CD4-positive, alpha-beta T cell treated with Interleukin-6 for 4 hours (primary cell): Measurements from ENCODE around the gene FUT8.

Source experiments
- DNase-seq: peaks from one replicate; pipeline ENCODE4 v3.0.0-alpha.2; 2020; ENCODE audit warnings: mixed read lengths

The FUT8 gene

GRCh38 chr14:65560340-65561027, 148.0 kb downstream of the FUT8 start:
- no peak for DNase-seq

DNA sequence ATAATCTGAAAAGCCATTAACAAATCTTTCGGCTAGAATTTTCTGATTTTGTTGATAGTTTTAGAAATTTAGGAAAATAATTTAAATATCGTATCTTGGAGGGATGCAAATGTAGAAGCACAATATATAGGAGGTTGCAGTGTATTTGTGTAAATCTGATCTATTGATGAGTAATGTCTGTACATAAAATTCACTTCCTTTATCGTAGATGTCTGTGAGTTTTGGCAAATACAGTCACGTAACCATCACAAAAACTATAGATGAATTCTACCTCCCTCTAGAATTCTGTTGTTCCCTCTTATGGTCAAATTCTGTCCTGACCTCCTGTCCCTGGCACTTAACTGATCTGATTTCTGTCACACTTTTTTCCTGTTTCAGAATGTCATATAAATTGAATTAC, 151.8 kb downstream of the FUT8 start:
- DNase-seq = no peak

- no peak for DNase-seq
Measured at GRCh38 chr14:65565948-65566347, 153.4 kb downstream of the FUT8 start.

DNA sequence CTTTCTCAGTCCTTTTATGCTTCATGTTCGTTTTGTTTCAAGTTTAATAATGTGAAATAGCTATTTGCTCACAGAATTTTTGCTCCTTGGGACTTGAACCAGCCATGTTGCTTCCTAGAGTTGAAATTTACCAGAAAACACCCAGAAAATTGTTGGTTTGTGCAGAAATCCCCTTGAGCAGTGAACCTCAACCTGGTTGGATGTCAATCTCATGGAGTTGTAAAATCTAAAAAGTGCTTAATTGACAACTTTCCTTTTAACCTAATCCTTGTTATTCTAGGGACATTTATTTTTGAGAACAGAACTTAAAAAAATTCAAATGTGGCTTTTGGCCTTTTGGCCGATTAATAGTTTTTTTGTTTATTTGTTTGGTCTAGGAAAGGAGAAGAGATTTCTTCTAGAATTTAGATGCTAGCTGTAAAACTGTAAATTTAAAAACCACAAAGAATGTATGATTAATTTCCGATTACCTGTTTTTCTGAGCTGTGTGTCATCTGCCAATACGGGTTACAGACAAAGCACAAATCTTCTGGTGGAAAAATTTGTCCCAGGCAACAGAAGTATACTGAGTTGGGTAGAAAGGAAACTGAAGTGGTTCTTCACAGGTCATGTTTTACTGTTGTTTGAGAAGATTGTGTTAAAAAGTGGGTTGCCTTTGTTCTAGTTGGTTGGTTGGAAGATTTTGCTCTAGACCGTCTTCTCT, 154.4 kb downstream of the FUT8 start:
- no peak for DNase-seq

DNA sequence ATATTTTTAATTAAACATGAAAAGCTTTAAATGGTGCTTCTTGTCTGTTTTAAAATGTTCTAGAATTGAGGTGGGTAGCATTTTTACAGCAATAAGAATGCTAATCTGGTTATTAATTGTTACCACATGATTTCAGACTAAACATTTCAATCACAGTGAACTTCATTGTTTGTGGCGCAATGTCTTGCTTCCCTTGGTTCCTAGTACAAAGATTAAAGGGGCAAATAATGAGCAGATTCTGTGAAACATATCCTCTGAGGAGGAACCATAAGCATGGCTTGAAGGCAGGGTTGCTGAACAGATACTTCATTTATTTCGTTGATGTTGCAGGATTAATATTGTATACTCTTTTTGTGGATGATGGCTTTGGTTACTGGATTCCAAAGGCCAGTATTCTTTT, 162.1 kb downstream of the FUT8 start:
- no peak for DNase-seq

DNA sequence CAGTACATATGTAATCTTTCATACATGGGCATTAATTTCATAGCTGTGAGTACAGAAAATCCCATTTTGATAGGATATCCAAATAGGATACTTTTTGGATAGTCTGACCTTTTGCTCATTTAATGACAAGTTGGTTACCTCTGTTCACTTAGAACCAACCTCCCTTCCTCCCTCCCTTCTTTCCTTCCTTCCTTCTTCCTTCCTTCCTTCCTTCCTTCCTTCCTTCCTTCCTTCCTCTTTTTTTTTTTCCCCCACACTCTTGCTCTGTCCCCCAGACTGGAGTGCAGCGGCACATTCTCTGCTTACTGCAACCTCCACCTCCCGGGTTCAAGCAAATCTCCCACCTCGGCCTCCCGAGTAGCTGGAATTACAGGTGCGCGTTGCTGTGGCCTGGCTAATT, 162.9 kb downstream of the FUT8 start:
- no peak for DNase-seq

GRCh38 chr14:65580973-65581372, 168.4 kb downstream of the FUT8 start:
- no peak for DNase-seq

GRCh38 chr14:65581378-65581777, 168.8 kb downstream of the FUT8 start:
- no peak for DNase-seq

GRCh38 chr14:65581799-65582198, 169.3 kb downstream of the FUT8 start:
- no peak for DNase-seq

- DNase-seq = no peak
Measured at GRCh38 chr14:65585216-65585615, 172.7 kb downstream of the FUT8 start.

- no peak for DNase-seq
Measured at GRCh38 chr14:65588426-65589140, 176.1 kb downstream of the FUT8 start.

- DNase-seq = no peak
Measured at GRCh38 chr14:65594153-65594881, 181.8 kb downstream of the FUT8 start.

DNA sequence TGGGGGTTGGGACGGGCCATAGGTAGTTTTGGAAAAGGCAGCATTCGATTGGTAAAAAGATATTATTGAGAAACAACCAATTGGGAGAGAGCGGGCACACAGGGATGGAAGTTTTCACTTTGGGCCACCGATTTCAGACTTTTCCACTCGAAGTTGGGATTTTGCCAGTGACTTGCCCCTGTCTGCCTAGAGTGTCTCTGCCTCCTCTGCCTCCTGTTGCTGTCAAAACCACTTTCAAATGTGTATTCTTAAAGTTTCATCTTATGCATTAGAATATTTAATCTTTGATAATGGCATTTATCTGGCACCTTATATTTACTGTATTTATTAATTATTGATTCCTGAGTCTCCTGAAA, 182.3 kb downstream of the FUT8 start:
- no peak for DNase-seq

GRCh38 chr14:65599375-65599774, 186.8 kb downstream of the FUT8 start:
- no peak for DNase-seq

DNA sequence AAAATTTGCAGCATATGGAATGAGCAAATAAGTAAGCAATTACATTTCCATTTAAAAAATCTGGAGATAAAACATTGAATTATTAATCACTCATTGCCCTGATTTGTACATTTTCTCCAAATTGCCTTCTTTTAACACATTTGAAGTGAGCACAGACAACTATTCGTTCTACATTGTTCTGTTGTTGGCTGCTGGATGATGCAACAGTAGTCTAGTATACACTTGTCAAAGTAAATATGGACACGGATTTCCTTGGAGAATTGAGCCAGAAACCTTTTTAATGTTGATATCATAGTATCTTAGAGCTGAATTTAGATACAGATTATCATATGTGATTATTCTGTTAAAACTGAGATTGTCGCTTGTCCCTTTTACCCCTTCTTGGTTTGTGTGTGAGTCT, 188.2 kb downstream of the FUT8 start:
- DNase-seq = no peak

GRCh38 chr14:65604535-65604934, 192.0 kb downstream of the FUT8 start:
- DNase-seq = no peak

DNA sequence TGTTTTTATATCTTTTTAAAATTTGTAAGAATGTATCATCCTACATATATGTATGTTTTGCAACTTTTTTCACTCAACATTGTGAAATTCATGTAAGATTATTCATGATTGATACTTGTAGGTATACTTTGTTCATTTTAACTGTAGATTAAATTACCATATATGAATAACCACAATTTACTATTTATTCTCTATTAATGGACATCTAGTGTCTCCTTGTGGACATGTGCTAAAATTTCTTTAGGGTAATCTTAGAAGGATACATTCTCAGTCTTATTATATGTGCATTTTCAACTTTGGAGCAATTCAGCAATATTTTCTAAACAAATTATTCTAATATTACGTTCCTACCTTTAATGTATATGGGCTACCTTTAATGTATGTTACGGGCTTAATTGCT, 192.4 kb downstream of the FUT8 start:
- DNase-seq = no peak

DNA sequence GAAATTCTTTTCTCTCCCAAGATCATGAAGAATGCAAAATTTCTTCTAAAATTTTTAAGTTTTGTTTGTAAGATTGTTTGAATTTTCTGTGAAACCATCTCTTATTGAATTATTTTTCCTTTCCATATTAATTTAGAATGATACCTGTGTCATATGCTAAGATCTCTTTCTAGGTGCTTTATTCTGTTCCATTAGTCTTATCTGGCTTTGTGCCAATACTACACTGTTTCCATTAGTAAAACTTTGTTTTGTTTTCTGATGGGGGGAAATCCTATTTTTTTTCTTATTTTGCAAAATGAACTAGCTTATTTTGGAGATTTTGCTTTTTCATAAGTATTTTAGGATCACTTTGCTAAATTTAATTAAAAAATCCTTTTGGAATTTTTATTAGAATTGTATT, 193.9 kb downstream of the FUT8 start:
- no peak for DNase-seq

DNA sequence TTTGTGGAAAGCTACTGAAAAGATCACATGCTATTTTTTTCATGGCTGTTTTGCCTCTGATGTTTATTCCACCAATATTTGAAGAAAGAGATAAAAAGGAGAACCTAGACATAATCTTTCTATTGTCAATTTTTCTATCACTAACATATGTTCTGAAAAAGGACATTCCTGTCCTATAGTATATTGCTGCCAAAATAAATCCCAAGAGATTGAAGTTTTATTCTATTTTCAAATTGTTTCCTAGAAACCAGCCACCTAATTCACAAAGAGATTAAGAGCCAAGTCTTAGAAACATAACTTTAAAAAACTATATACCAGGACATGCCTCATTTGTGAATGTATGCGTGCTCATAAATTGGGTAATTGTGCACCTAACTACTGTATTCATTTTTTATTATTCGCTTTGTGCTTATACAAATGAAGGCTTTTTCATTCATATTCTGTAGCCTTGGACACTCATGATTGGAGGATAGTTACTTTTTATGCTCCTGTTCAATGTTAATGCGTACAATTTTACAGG, 200.7 kb downstream of the FUT8 start:
- no peak for DNase-seq

DNA sequence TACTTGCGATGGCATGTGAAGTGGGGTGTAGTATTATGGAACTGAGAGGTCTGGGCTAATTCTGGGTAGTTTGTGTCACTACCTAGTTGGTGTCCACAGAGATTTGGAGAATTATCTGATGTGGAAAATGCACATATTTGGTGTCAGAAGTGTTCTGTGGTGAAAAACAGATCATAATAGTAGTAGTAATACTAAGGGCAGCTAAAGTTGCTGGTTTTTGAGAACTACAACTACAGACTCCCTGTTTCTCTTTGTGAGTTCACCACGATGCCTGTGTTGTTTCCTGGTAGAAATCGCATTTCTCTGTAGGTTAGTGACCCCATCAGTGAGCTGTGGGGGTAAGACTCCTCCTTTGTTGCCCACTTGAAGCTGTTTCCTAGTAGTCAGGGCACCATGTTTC, 206.5 kb downstream of the FUT8 start:
- DNase-seq = no peak

DNA sequence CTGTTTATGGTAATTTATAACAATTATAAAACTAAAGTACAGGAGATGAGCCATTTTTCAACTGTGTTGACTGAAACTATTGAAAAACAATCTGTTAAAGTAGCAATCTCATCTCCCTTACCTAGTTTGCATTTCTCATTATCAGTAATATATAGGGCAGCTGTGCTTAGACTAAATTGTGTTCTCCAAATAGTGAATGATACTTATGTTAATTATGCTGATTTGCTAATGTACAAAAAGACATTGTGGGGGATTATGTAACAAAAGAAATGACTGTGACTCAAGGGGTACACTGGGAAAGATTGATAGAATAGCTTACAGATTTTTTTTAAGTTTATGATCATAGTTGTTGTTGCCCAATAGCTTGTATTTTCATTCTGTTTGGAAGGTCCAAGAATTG, 207.7 kb downstream of the FUT8 start:
- no peak for DNase-seq

DNA sequence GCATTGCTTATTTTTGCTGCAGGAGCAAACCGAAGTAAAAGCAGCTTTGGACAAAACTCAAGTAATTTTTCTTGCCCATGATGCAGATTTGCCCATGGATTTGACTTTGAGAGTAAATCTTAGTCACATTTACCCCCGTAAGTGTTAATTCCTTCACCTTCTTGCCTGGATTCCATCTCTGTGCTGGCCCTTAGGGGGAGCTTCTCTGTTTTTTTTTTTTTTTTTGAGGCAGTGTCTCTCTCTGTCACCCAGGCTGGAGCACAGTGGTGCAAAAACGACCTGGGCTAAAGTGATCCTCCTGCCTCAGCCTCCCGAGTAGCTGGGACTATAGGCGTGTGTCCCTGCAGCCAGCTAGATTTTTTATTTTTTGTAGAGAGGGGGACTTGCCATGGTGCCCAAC, 210.2 kb downstream of the FUT8 start:
- no peak for DNase-seq

GRCh38 chr14:65623759-65624158, 211.2 kb downstream of the FUT8 start:
- DNase-seq = no peak
